BJ (cell line): ENCODE measurements around the gene CHST7. TPM values are rescaled to one million over a fixed set of nuclear protein-coding genes. Genes with fewer than 3 reads are reported as not detected.

Experiments used
- CTCF ChIA-PET: fragments of 350-600 bp; formaldehyde crosslinking; extraction: SDS; loops from one replicate; lab custom pipeline; 2021; ENCODE audit warnings: antibody characterized with exemption, inconsistent platforms; lab: Yijun Ruan, JAX
- POLR2A ChIA-PET: fragments of 300-600 bp; sonication (Branson Sonifier 250); formaldehyde crosslinking; extraction: SDS; loops from one replicate; lab custom pipeline; 2021; ENCODE audit warnings: antibody characterized with exemption; lab: Charles Lee
- DNase-seq: peaks from one replicate; pipeline ENCODE4 v3.0.0-alpha.2; 2011; ENCODE audit warnings: low read depth
- H3K27me3 ChIP-seq: 2 replicates; pipeline ENCODE4 v1.6.0; 2011; ENCODE audit warnings: low read length; ENCODE audit not compliant: control insufficient read depth, insufficient read depth
- H3K36me3 ChIP-seq: 2 replicates; pipeline ENCODE4 v1.5.1; 2011; ENCODE audit warnings: low read length; ENCODE audit not compliant: control insufficient read depth, insufficient read depth
- H3K4me3 ChIP-seq: 2 replicates; pipeline ENCODE4 v1.5.1; 2011; ENCODE audit warnings: low read depth, mild to moderate bottlenecking, control low read depth, low read length
- polyA plus RNA-seq: library from polyadenylated mRNA; depleted of rRNA; stranded (reverse); fragments of >200 nt; gene quantifications from 2 replicates; pipeline ENCODE4 v1.2.3, GENCODE V29; 2011
- TF ChIP-seq, protein P1 (sequence below): IDR thresholded peaks from 2 replicates; pipeline ENCODE4 v1.5.1; 2011; ENCODE audit warnings: low read depth, mild to moderate bottlenecking, control low read depth, inconsistent platforms, low read length, moderate library complexity; ENCODE audit not compliant: insufficient read depth

Gene CHST7
- polyA plus RNA-seq, 1 experiment, result 2.5 TPM

DNA sequence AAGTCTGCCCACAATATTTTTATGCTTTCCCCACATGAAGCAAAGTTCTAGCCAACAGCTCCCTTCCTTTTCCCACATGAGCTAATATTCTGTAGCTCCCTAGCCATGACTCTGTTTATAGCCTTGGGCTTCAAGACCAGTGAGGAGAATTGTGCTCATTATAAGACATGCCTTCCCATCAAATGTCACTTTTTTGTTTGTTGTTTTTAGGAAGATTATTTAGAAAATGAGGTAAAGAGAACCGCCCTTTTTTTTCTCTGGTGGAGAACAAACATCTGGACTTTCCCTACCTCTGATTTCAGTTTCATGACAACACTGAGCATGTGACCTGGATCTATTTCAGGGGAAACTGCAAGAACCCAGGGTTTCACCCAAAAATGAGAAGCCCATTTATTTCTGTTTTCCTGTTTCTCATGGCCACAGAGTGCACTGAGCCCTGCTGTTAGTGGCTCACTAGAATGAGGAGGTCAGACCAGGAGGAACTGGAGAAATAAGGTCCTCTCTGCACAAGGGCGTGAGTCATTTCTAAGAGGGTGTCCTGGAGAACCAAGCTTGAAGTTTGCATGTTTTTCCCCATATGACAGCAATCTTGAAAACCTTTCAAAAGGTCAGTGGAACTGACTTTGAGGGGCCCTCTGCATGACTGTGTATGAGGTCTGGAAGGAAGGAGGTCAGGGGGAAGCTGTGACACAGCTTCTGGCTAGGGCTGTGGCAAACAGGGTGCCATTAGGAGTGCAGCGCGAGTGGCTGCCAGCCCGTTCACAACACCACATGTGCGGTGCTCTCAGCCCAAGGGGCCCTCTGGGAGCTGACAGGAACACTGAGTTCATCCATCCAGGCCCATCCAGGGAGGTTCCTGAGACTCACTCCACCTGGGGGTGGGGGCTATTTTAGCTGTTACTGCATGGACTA is 55.2 kb downstream of the CHST7 start:
- POLR2A ChIA-PET, result no interaction called here
- Histone ChIP-seq H3K36me3 (no peaks in the 10 kb centered on the region), H3K4me3 (no peak overlapping the region), H3K27me3 (no peaks in the 10 kb centered on the region)
- CTCF ChIA-PET, result interaction anchor here (0.6 to 1.2 kb wide), 2 partner anchors 13 to 52 kb away, joined by 3 read pairs; no protein-coding TSS in a partner anchor
- TF ChIP-seq, protein P1, sequence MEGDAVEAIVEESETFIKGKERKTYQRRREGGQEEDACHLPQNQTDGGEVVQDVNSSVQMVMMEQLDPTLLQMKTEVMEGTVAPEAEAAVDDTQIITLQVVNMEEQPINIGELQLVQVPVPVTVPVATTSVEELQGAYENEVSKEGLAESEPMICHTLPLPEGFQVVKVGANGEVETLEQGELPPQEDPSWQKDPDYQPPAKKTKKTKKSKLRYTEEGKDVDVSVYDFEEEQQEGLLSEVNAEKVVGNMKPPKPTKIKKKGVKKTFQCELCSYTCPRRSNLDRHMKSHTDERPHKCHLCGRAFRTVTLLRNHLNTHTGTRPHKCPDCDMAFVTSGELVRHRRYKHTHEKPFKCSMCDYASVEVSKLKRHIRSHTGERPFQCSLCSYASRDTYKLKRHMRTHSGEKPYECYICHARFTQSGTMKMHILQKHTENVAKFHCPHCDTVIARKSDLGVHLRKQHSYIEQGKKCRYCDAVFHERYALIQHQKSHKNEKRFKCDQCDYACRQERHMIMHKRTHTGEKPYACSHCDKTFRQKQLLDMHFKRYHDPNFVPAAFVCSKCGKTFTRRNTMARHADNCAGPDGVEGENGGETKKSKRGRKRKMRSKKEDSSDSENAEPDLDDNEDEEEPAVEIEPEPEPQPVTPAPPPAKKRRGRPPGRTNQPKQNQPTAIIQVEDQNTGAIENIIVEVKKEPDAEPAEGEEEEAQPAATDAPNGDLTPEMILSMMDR, result no peak
- peak; percentile 34 for DNase-seq

DNA sequence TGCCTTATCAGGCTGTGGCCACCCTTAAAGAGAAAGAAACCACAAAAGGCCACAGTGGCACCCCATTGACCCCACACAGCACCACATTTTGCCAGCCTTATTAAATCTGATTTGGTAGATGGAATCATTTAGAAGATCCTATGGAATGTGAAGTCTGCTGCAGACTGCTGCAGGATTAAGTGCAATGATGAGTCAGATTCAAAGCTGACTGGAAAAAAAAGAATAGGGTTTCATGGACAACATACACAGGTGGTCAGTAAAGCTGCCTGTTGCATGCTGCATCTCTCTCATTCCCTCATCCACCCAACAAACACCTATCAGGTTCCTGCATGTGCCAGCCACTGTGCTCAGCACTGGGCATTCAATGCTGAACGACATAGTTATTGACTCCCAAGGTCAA is 56.6 kb downstream of the CHST7 start:
- Histone ChIP-seq H3K36me3 (no peaks in the 10 kb centered on the region), H3K27me3 (no peaks in the 10 kb centered on the region), H3K4me3 (no peak overlapping the region)
- TF ChIP-seq, protein P1, result no peak
- POLR2A ChIA-PET, result no interaction called here
- CTCF ChIA-PET, result interaction anchor here (1.2 kb wide), 1 partner anchor 15 kb away, joined by 3 read pairs; no protein-coding TSS in a partner anchor
- no peak for DNase-seq

DNA sequence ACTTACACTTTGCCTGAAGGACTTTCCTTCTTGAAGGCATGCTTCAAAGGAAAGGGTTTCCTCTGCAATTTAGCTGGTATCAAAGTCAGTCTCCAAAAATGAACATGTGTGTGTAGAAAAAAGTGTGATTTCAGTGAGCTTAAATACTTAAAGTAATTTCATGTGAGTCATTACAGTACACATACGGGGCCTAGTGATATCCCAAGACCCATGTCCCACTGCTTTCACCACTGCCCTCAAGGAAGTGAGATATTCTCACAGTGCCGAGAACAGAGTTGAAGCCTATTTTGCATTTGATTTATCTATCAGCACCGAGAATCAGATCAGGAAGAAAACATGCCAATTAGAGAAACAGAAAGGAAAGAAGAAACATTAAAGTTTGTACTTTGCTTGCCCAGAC is 61.0 kb downstream of the CHST7 start:
- no peak for DNase-seq
- CTCF ChIA-PET, result interaction anchor here (0.7 to 0.9 kb wide), 2 partner anchors 7 to 14 kb away, joined by 3 read pairs; no protein-coding TSS in a partner anchor
- POLR2A ChIA-PET, result no interaction called here

DNA sequence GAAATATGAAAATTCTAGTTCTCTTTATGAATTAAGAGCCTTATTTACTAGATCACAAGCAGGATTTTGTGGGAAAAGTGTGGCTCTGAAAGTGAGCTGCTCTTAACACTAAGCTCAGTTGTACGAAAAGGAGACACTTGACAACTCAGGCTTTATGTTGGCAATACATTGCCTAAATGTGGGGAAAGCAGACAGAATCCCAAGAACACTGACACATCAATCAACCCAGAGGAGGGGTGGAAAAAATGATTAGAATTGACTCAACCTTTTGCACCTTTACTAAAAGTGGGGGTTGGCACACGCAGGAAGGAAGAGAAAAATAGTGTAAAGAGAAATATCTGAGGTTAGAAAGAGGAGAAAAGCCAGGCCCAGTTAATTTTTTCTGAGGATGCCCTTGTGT is 61.6 kb downstream of the CHST7 start:
- POLR2A ChIA-PET, result no interaction called here
- CTCF ChIA-PET, result interaction anchor here (0.9 kb wide), 1 partner anchor 14 kb away, joined by 3 read pairs; no protein-coding TSS in a partner anchor
- no peak for DNase-seq
- H3K36me3 ChIP-seq, result no peaks in the 10 kb centered on the region
- TF ChIP-seq, protein P1, result no peak
- no peaks in the 10 kb centered on the region for H3K27me3 ChIP-seq
- no peak overlapping the region for H3K4me3 ChIP-seq

More for the DNA sequence above, 61.0 kb downstream of the CHST7 start:
- TF ChIP-seq, protein P1, result no peak
- H3K4me3 ChIP-seq, result no peak overlapping the region
- no peaks in the 10 kb centered on the region for H3K27me3 ChIP-seq
- no peaks in the 10 kb centered on the region for H3K36me3 ChIP-seq

DNA sequence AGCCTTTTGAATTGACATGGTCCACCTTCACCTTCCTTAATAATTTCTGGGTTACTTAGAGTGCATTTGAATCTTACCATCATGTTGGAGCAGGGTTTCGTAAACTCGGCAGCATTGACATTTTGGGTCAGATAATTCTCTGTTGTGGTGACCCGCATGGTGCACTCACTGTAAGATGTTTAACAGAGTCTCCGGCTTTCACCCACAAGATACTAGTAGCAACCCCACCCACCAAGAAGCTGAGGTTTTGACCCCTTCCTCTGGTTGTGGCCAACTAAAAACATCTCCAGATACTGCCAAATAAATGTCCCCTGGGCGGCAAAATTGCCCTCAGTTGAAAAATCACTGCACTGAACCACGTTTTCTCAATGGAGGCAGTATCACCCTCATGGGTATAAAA is 62.7 kb downstream of the CHST7 start:
- ChIA-PET POLR2A (no interaction called here), CTCF (no interaction called here)
- no peak for DNase-seq
- Histone ChIP-seq H3K4me3 (no peak overlapping the region), H3K36me3 (no peaks in the 10 kb centered on the region), H3K27me3 (no peaks in the 10 kb centered on the region)
- TF ChIP-seq, protein P1, result no peak
